Left renal pelvis (tissue), 4 donors: ENCODE measurements around the gene CHD2. TPM values are rescaled to one million over a fixed set of nuclear protein-coding genes. Genes with fewer than 3 reads are reported as not detected.
"Not testable (repeated sequence)": the region's sequence is repeated elsewhere in the genome, so short reads cannot be mapped to it uniquely, and the experiment has no call there.

ENCODE experiments used
- DNase-seq, 4 donors: peaks; one replicate each; pipeline ENCODE4 v3.0.0-alpha.2; 2013; ENCODE audit warnings: low read depth in 4 of 4, low spot score in 3 of 4
- polyA plus RNA-seq, 4 donors: library from polyadenylated mRNA; unstranded; fragments of 120-200 nt; gene quantifications; one replicate each; pipeline ENCODE4 v1.2.1, GENCODE V29; 2013; ENCODE audit not compliant: insufficient read length in 4 of 4

The CHD2 gene
- polyA plus RNA-seq = 100 to 1,000 TPM in 3 of 4 donors, 10 to 100 TPM in 1; 82.1 to 132 (median 119) TPM

DNA sequence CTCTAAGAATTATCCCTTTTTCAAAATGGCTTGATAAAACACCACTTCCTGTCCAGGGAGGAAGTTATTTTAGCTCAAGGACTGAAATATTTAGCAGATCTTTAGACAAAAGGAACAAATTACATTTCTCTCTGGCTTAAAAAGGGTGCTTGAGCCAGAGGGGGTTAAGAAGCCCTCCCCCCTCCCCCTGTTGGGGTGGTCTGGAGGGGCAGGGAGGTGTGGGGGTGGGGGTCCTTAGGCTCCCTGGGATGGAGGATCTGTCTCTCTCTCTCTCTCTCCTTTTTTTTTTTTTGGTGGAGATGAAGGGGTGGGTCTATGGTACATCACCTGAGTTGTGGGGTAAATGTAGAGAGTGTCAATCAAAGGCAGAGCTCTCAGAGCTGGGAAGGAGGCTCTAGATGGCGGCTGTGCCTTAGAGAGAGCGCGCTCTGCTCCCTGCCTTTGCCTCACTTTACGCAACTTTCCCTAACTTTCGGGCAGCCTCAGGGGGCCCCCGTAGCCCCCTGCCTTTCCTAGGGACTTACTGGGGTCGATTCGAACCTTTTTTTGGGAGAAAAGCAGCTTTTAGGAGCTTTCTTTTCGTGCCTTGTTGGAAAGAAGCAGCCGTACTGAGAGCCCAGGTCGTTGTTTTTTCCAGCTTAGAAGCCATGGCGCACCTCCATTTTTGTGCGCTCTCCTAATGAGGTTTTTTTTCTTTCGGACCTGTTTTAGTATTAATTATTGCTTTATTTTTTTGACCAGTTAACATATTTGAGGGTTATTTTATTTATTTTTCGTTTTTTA is at the start of gene CHD2:
TSS of gene CHD2 (plus strand) at position 377 of the 783 bp plus-strand sequence. CDS start 914 bp downstream, outside the sequence.
- DNase-seq = no peak

DNA sequence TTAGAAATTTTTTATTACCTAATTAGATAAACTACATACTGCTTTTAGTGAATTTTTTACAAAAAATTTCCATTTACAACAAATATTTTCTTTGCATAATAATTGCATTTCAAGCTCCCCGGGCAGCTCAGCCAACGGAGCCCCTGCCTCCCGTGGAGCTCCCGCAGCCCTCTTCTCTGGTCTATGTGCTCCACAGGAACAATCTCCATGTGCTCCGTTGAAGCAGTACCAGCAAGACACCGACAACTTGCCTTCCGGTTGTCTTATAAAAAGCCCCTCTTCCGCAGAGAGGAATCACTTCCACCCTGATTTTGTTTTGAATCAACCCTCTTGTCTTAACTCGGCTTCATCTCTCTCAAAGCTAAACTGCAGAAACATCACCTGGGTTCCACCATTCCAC is 46.9 kb upstream of the CHD2 start:
- no peak for DNase-seq

DNA sequence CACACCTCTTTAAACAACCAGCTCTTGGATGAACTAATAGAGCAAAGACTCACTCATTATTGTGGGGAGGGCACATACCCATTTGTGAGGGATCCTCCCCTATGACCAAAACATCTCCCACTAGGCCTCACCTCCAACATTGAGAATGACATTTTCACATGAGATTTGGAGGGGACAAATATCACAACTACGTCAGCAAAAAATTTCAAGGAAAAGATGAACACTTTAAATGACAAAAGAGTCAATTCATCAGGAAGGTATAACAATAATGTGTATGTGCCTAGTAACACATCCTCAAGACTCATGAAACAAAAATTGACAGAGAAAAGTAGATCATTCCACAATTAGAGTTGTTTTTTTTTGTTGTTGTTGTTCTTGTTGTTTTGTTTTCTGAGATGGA is 38.4 kb upstream of the CHD2 start:
- no peak for DNase-seq

DNA sequence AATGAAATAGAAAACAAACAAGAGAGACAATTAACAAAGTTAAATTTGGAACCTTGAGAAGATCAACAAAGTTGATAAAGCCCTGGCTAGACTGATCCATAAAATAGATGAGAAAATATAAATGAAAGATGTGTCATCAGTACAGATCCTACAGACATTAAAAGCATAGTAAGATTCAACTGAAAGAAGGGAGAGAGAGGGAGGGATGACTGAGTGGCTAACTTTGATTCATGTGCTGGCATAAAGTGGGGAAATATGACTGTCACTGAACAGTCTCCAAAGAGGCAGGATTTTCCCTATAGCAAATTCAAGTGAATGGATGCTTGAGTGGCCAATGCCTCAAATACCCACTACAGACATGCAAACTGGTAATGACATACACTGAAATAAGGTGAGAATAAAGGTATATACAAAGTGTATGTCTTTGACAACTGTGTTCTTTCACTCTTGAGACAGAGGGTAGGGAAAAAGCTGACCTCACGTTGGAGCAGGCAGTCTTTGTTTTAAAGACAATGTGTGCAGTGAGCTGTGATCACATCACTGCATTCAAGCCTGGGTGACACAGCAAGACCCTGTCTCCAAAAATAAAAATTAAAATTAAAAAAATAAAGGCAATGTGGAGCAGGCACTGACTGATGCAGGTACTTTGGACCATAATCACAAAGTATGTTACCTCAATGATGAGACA is 35.9 kb upstream of the CHD2 start:
- DNase-seq = no peak

DNA sequence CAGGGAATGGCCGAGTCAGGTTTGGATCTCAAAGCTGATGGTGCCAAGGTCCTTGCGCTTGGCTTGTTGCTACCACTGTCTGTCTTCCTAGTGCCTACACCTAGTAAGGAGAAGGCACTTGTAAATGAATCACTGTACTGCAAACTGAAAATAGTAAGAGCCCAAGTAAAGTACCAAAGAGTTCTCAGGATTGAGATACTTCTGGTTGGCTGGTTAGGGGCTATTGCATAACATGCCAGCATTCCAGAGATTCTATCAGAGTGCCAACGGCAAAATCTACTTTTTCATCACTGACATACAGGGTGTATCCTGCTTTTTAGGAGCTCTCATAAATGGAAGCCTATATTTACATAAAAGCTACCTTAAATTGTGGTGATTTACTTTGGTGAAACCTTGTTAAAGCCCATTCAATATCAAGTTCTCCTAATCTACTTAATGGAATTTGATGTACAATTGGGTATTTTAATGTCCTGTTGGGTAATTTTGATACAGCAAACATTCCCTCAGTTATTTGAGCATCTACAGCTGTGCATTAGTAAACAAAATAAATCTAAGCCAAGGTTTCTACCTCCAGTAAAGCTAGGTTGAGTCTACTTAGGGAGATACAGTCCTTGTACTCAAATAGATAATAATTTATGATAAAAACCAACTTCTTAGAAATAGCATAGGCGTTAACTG is 30.7 kb upstream of the CHD2 start:
- DNase-seq = no peak

DNA sequence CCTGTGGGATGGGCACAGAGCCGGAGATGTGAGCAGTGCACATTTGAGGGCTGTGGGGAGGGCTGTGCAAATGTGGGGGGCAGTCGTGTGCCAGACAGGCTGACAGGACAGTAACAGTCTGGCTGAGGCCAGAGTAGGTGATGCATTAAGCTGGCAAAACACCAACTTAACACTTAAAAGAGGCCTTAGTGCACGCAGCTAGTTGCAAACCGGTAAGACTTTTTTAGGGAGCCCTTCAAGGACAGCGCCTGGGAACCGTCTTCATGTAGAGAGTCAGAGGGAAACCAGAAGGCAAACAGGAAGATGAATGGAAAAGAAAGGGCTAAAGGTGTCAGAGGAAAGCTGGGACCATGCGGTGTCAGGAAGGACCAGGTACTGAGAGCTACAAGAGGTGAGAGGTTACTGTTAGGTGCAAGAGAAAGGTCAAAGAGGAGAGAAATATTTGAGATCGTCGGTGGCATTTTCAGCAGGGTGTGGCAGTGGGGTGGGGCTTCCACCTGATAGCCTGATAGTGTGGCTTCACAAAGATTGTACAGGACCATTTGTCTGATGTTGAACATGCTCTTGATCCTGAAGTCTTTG is 30.0 kb upstream of the CHD2 start:
- no peak for DNase-seq

DNA sequence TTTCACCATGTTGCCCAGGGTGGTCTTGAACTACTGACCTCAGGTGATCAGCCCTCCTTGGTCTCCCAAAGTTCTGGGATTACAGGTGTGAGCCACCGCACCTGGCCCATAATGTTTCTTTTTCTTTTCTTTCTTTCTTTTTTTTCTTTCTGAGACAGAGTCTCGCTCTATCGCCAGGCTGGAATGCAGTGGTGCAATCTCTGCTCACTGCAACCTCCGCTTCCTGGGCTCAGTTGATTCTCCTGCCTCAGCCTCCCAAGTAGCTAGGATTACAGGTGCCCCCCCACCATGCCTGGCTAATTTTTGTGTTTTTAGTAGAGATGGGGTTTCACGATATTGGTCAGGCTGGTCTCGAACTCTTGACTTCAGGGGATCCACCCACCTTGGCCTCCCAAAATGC is 27.2 kb upstream of the CHD2 start:
- not testable (repeated sequence) for DNase-seq

DNA sequence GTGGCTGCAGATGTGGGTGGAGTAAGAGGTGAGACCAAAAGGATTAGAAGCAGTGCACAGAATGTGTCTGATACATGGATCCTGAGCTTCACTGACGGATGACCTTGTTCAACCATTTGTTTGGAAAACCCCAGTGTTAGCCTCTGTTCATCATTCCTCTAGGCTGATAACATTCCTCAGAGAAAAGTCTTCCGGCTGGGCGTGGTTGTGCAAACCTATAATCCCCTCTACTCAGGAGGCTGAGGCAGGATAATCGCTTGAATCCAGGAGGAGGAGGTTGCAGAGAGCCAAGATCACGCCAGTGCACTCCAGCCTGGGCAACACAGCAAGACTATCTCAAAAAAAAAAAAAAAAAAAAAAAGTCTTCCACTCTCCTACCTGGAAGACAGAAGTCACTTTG is 23.1 kb upstream of the CHD2 start:
- DNase-seq = no peak

DNA sequence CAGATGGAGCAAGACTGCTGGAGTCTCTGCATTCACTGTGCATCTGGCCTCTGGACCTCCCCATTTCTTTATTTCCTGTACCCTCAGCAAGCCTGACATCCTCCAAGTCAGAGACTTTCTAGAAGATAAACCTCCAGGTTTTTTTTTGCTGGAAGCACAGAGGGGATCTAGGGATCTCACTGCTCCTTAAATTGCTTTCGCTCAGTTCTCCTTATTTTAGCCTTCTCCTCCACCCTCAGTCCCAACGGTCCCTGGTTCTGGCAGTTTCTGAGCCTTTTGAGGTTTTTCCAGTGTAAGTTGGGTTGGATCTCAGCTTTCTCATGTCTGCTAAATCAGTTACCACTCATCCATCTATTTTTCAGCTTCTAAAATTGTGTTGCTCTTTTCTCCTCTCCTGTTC is 22.7 kb upstream of the CHD2 start:
- DNase-seq = no peak

DNA sequence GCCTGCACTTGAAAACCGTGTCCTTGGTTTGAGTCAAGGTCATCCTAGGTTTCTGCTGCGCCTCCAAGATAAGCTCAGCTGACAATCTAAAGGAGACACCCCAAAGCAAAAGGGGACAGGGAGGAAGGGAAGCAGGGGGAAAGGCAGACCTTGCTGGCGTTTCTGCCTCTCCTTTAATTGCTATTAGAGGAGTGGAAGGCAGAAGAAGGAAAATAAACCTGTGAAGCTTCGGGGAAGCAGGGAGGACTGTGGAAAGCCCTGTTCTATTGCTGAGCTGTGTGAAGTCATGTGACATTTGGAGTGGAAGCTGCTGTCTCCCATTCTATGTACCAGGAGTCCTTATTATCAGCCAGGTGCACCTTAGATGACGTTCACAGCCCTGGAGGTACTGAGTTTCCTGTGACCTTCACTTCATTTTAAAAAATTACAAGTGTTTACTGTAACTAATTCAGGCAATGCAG is 21.5 kb upstream of the CHD2 start:
- DNase-seq = no peak

DNA sequence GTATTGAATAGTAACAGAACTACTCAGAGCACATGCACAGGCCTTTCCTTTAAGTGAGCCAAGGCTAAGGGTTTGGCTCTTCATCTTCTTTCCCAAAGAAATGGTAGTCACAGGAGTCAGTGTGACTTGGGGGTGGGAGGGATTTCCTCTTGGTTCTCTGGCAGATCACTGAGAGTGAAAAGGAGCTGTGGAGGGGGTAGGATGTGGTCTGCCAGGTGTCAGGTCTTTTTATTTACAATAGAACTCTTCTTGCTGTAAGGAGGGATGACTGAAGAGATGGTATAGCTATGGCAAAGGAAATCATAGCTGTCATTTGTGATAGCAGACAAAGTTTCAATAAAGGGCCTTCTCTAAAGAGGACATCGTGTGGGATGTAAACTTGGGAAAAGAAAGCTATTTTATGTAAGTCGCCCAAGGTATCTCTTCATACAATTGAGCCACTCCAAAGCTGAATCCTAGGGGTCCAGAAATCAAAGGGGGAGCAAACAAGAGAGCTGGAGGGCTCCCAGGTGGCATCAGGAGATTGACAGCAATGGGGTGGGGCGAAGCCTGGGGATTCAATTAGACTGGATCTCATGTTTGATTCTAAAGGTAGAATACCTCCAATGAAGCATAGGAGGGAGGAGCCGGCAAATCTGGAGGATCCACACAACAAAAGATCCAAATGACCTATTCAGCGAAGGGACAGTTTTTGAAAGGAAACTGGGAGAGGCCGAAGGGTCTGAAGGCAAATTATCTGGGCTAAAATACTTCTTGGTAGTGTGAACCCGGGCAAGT is 20.0 kb upstream of the CHD2 start:
- no peak for DNase-seq

DNA sequence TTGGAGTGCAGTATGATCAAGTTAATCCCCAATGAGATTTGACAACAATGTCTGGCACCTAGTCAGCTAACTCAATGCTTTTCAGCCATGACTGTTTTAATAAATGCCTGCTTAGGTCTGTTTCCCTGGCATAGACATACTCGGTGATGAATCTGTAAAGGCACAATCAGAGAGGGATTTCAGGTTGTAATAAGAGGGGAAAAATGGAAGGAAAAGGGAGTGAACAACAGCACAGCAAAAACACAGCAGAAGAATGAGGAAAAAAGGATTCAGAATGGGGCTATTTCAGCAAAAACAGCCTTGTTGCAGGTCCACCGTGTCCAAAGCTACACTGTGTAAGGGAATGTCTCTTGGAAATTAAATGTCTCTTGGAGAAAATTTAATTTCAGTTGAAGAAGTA is 19.3 kb upstream of the CHD2 start:
- DNase-seq = no peak

DNA sequence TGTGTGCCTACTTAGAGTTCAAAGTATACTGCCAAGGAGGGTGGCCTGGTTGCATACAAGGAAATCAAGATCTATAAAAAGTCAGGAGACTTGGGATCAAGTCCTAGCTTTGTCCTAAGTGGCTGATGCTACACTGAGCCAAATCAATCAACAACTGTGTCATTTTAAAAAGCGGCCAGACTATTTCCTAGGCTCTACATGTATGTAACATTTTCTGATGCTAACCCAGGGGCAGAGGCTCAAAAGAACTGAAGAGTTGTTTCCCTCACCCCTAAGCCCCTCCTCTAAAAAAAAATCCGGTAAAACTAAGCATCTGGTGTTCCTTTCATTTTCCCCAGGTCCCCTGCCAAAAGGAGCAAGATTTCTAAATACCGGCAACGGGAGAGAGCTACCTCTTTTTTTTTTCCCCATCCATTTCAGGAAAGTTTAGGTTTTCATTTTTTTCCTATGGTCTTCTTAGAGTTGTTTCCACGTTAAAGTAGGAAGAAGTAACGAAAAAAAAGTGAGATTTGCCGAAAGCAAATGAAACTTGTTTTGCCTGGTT is 18.8 kb upstream of the CHD2 start:
- no peak for DNase-seq

DNA sequence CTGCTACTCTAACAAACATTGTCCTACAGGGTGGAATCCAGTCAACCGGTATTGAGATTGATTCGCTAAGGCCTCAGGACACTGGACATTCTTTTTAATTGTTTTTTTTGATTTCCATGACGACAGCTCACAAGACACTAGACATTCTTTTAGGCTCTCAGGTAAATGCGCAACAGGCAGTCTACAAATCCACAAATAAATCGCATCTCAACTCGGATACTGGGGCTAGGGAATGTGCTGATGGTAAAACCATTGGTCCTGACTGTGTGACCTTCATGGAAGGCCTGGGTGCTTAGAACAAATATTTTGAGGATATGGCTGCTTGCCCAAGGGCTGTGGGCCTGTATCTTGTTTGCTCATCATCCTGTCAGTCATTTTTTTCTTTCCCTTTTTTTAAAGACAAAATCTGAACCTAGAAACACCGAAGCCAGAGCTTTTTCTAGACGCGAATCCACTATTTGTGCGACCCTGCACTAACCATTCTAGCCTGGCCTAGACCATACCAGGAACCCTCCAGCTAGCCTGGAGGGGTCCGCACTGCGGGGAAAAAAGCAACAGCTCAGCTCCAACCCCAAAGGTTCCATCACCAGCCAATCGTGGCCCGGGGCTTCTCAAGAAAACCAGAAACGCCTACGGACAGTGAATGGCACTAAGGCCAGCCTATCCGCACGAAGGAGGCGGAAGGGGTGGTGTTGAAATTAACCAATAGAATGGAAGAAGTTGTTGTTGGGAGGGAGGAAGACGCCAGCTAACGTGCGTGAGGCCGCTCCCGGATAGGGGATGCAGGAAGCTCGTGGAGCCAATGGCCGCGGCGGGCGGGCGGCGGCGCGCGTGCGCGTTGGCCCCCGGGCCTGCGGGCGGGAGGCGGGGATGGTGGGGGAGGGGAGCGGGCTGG is 18.1 kb upstream of the CHD2 start:
- peak; percentile 100 for DNase-seq

DNA sequence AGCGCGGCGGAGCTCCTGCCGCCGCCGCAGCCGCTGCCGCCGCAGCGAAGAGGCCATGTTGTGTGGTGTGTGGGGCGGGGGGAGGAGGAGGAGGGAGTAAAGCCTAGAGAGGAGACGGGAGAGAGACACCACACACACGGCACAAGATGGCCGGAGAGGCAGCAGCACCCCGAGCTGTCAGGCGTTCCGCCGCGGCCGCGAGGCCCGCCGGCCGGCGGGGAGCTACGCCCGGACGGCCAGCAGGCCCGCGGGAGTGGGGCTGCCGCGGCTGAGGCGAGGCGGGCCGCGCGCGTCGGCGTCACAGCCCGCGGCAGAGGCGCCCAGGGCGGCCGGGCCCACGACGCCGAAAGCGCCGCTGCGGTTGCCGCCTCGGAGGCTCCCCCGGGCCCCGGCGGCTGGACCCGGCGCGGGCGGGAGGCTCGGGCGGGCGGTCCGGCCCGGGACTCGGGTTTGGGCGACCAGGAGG is 17.4 kb upstream of the CHD2 start:
- DNase-seq = no peak

DNA sequence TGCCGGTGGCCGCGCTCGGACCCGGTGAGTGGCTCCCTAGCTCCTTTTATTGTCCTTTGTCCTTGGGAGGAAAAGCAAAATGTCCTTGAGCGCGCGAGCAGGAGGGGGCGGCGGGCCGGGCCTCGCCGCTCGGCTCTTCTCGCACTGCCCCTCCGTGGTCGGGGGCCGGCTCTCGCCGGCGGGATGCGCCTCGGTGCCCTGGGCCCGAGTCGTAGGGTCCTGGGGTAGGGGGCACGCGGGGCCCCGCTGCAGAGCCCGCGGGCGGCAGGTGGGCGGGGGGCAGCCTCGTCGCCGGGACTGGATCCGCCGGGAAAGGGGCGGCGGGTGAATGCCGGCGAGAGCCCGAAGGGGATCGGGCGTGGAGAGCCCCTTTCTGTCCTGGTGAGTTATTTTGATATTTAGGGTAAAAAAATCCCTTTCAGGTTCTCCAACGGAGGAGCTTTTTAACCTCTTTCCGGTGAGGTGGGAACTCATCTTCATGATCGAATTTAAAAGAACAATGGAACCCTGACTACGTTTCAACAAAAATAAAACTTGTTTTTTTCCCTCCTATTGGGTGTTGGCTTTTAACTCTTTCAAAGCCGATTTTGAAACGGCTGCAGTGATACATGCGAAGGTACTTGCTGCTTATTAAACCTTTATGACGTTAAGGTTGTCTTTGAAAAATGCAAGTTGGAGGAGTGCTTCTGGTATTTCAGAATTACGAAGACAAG is 16.8 kb upstream of the CHD2 start:
- no peak for DNase-seq

DNA sequence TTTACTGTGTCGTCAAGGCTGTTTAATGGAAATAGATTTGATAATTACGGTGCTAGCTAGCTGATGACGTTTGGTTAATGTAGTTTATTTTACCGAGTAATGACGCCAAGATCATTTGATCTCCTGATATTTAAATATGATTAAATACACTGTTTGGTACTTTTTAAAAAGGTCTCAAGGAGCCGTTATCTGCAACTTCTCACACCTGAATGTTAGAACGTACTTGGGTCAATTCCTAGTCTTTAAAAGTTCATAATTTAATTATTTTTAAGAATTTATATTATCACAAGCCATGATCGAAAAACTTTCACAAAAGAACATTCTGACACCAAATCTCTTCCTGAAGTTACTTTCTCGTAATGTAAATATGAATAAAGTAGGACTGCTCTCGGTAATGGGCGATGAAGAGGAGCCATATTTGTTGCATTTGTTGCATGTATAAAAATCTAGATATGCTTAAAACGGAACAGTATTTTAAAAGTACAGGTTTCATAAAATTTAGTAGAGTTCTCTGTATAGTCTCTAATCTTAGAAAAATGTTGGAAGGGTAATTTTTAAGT is 16.2 kb upstream of the CHD2 start:
- DNase-seq = no peak
